ENCODE measurements around the gene GNAS-AS1.

GRCh38 chr20:58888103-58888502, 37.4 kb upstream of the GNAS-AS1 start:
- TF ChIP-seq PAX5 (IDR thresholded peaks at IDR 0.05; ENCODE audit: insufficient read depth, low read length, severe bottlenecking), result no peak
- no peak for TF ChIP-seq POLR2A (IDR thresholded peaks at IDR 0.05; ENCODE audit: low read depth, low read length)
- TF ChIP-seq POLR2AphosphoS5 (IDR thresholded peaks at IDR 0.05; ENCODE audit: low read depth, low read length), result no peak
